NCI-H345 treated with DMSO at 0.1 percent for 48 hours (cell line): ENCODE results near the gene DHX16.
"Not testable (repeated sequence)": the region's sequence is repeated elsewhere in the genome, so short reads cannot be mapped to it uniquely, and the experiment has no call there.

Experiments
- DNase-seq: peaks from one replicate; lab custom pipeline; 2025; ENCODE audit not compliant: unreplicated experiment; lab: John Stamatoyannopoulos, UW

Gene DHX16

GRCh38 chr6:30672445-30673253, at the start of gene DHX16:
Gene DHX16, minus strand, starts transcription at chr6:30673006. Its CDS starts 165 bp downstream, at chr6:30672841.
- DNase-seq, result peak; percentile 94

DNA sequence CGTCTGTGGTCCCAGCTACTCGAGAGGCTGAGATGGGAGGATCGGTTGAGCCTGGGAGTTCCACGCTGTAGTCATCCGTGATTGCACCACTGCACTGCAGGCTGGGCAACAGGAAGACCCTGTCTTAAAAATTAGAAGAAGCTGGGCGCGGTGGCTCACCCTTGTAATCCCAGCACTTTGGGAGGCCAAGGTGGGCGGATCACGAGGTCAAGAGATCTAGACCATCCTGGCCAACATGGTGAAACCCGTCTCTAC, 49.1 kb upstream of the DHX16 start:
- DNase-seq, result not testable (repeated sequence)

DNA sequence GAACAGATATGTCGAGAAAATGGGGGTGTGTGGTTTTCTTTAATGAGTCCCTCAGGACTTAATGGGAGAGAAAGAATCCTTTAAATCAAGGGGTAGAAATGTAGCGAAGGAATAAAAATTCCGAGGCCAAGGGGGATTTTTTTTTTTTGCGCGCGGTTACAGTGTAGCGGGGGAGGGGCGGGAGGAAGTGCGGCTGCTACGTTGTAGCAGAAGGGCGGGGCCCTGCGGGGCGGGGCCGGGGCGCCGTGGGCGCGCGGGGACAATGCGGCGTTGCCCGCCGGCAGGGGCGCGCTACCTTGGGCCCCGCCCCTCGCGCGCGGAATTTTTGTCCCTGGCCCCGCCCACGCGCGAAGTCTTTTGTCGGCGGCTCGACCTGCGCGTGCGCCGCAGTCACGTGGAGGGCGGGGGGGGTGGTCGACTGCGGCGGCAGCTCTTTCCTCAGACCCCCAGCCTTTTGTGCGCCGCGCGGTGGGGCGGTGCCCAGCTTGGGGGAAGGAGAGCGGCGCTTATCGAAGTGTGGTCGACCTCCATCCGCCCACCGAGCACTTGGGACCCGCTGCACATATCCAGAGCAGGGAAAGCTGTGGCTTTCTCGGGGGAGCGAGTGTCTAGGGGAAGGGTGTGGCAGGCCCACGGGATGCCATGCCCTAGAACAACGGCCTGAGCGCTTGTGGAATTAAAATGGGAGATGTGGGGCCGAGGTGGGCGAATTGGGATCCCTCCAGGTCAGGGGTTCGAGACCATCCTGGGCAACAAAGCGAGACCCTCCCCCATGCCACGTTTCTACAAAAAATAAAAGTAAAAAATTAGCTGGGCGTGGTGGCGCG, 48.6 kb upstream of the DHX16 start:
- DNase-seq, result peak; percentile 89

GRCh38 chr6:30720738-30721197, 48.0 kb upstream of the DHX16 start:
- DNase-seq, result peak; percentile 40

GRCh38 chr6:30719791-30720737, 47.3 kb upstream of the DHX16 start, which contains the start of gene TUBB:
Gene TUBB, plus strand, starts transcription at chr6:30720352. Its CDS starts 155 bp downstream, at chr6:30720507.
- DNase-seq, result peak; percentile 95

GRCh38 chr6:30719356-30719755, 46.5 kb upstream of the DHX16 start:
- DNase-seq, result no peak

DNA sequence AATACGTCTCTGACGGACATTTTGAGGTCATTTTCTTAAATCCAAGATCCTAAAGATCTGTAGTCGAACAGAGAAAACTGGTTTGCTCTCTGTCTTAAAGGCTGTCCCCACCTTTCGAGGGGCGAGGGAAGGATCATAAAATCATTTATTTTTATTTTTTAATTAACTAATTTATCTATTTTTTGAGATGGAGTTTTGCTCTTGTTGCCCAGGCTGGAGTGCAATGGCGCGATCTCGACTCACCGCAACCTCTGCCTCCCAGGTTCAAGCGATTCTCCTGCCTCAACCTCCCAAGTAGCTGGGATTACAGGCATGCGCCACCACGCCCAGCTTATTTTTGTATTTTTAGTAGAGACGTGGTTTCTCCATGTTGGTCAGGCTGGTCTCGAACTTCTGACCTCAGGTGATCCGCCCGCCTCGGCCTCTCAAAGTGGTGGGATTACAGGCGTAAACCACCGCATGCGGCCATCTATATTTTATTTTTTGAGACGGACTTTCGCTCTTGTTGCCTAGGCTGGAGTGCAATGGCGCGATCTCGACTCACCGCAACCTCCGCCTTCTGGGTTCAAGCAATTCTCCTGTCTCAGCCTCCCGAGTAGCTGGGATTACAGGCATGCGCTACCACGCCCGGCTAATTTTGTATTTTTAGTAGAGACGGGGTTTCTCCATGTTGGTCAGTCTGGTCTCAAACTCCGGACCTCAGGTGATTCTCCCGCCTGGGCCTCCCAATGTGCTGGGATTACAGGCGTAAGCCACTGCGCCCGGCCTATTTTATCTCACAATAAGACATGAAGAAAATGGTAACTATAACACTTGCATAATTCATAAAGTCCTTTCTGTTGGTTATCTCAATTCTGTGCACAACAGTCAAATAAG, 45.3 kb upstream of the DHX16 start:
- DNase-seq, result not testable (repeated sequence)

- DNase-seq, result peak; percentile 99
Measured at GRCh38 chr6:30717129-30717844, 44.5 kb upstream of the DHX16 start, which contains the start of gene MDC1. Gene MDC1, minus strand, starts transcription at chr6:30717281. Its CDS starts 2,106 bp downstream, at chr6:30715175.

GRCh38 chr6:30716879-30717128, 44.0 kb upstream of the DHX16 start:
- DNase-seq, result no peak

DNA sequence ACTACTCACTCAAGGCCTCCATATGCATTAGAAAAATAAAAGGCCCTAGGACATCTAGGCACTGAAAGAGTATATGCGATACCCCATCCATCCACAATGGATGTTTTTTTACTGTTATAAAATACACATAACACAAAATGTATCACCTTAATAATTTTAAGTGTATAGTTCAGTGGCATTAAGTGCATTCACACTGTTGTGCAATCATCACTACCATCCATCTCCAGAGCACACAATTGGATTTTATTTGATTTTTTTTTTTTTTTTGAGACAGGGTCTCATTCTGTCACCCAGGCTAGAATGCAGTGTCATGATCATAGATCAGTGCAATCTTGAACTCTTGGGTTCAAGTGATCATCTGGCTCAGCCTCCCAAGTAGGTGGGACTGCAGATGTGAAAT, 41.5 kb upstream of the DHX16 start:
- DNase-seq, result no peak

DNA sequence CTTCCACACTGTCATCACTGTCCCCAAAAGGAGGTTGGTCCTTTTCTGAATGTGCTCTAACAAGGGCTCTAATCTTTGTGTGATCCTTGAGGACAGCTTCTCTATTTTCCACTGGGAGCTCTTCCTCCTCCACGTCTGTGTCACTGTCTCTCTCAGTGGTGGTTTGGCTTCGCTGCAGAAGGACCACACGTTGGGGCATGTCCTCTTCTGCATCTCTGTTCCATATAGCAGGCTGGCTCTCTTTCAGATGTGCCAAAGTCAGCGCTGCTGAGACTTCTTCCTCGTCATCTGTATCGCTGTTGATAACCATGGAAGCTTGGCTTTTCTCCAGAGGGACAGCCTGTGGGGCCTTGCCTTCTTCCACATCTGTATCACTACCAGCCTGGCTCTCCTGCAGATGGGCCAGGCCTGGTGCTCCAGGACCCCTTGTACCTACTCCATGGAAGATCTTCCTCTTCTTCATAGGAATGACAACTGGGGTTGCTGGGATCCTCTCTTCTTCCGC, 39.7 kb upstream of the DHX16 start:
- no peak for DNase-seq

DNA sequence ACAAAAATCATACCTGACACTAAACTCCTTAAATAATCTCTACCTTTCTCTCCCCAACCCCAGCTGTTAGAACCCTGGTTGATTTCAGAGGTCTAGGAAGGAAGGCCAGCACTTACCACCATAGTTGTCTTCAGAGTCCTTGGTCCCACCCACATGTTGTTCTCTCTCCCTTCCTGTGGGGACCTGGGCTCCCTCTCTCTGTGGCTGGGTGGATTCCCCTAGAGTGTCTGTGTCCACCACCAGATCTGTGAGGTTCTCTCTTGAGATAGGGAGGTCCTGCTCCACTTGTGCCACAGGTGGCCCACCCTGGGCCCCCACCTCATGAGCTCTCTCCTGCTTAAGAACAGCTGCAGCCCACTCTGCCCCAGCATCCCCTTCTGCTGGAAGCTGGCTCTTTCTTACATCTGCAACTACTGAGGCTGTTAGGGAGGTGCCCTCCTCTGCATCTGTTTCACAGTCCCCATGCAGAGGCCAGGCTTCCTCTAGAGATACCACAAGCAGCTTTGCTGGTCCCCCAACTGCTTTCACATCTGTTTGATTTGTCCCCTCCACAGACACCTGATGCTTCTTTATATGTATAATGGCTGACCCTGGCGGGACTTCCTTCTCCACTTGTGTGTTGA, 39.1 kb upstream of the DHX16 start:
- DNase-seq, result no peak

DNA sequence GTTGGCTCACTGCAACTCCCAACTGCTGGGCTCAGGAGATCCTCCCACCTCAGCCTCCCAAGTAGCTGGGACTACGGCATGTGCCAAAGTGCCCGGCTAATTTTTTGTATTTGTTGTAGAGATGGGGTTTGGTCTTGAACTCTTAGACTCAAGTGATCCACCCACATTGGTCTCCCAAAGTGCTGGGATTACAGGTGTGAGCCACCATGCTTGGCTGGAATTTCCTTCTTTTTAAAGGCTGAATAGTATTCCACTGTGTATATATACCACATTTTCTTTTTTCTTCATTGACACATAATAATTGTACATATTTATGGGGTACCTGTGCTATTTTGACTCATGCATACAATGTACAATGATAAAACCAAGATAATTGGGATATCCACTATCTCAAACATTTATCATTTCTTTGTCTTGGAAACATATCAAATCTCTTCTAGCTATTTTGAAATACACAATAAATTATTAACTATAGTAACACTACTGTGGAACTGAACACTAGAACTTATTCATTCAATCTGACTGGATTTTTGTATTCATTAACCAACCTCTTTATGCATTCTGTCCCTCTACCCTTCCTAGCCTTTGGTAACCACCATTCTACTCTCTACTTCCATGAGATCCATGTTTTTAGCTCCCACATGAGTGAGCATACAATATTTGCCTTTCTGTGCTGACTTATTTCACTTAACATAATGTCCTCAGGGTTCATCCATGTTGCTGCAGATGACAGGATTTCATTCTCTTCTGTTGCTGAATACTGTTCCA, 36.5 kb upstream of the DHX16 start:
- no peak for DNase-seq

DNA sequence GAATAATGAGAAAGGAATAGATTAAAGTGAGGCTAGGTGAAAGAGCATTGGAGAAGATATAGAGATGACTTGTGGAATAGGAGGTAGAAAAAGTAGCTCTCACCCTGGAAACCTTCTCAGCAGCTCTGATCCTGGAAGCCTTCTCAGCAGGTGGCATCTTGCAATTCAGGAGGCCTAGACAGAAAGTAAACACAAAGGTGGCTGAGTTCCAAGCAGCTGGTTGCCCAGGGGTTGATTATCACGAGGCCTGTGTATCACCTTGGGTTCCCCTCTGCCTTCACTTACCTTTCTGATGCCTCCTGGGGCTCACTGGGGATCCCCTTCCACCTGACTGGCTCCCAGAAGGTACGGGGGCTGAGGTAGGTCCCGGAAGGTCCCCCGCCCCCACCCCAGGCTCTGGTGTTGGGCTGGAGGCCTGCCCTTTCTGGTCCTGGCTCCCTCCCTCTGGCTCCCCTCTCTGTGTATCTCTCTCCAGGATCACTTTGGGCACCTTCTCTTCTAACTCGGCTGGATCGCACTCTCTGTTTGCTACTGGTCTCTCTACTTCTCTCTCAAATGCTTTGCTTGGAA, 34.6 kb upstream of the DHX16 start:
- peak; percentile 84 for DNase-seq

DNA sequence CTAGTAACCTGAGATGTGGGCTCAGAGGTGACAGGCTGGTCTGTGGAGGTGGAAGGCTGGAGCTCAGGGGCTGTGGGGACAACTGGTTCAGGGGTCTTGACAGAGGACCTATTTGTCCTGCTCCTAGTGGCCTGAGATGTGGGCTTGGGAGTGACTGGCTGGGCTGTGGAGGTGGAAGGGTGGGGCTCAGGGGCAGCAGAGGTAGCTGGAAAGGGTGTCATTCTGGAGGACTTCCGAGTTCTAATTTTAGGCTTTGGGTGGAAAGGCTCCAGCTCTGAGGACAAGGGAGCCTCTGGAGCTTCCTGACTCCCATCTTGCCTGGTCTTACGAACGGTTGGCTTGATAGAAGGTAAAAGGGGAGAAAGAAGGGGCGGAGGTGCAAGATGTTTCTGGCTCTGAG, 32.8 kb upstream of the DHX16 start:
- DNase-seq, result no peak

GRCh38 chr6:30703821-30704220, 31.0 kb upstream of the DHX16 start:
- DNase-seq, result no peak

DNA sequence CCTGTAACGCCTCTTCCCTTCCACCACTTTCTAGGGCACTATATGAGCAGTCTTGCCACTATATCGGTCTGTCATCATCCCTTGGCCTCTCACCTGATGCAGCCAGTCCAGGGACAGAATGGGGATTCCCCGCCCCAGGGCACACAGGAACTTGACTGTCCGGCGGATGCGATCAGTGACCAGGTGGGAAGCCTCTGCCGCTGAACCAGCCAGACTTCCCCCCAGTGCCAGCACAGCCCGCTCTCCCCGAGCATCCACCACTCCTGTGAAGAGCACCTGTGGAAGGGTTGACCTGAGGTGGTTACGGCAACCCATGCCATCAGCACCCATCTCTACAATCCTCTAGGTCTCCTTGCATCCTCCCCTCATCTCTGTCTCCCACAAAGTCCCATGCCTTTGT, 30.2 kb upstream of the DHX16 start:
- DNase-seq, result no peak

- no peak for DNase-seq
Measured at GRCh38 chr6:30700340-30700739, 27.5 kb upstream of the DHX16 start.
